Measurements from ENCODE around the gene MARCHF3. TPM values are rescaled to one million over a fixed set of nuclear protein-coding genes. Genes with fewer than 3 reads are reported as not detected.

MARCHF3 gene
- polyA plus RNA-seq, 6 donors from 2014 or later, result 63.4 to 81.0 (median 71.7) TPM

GRCh38 chr5:126984632-126985031 lies 45.7 kb downstream of the MARCHF3 start:
- Mint-ChIP-seq H3K27me3 (no peaks in the 10 kb centered on the region), H3K4me3 (peak overlapping the region; percentile 14 to 87 (median 60)), H3K9me3 (no peaks in the 10 kb centered on the region), H3K36me3 (peaks cover 0 to 6% of the 10 kb centered on the region in 2 donors), H3K27ac (peak overlapping the region; percentile 15 to 94 (median 66)), H3K4me1 (peaks cover 68 to 93% (median 82%) of the 10 kb centered on the region in 3 donors)
- no peak for ATAC-seq (ENCODE audit: low read depth in 2 of 2)
- no peak for DNase-seq

GRCh38 chr5:126983874-126984266 lies 46.5 kb downstream of the MARCHF3 start:
- no peak for DNase-seq
- Mint-ChIP-seq H3K4me3 (peak overlapping the region; percentile 7 to 87 (median 18)), H3K27me3 (no peaks in the 10 kb centered on the region), H3K9me3 (no peaks in the 10 kb centered on the region), H3K36me3 (peaks cover 0 to 6% of the 10 kb centered on the region in 2 donors), H3K27ac (peak overlapping the region in 4 of 6 donors; percentile 93 to 95 (median 94)), H3K4me1 (peaks cover 66 to 94% (median 89%) of the 10 kb centered on the region in 3 donors)
- no peak for ATAC-seq (ENCODE audit: low read depth in 2 of 2)

- DNase-seq, result no peak
- peak overlapping the region; percentile 63 to 95 (median 90) for H3K27ac Mint-ChIP-seq
- no peaks in the 10 kb centered on the region for H3K9me3 Mint-ChIP-seq
- ATAC-seq (ENCODE audit: low read depth in 2 of 2), result no peak
- peaks cover 68 to 96% (median 92%) of the 10 kb centered on the region in 3 donors for H3K4me1 Mint-ChIP-seq
- no peaks in the 10 kb centered on the region for H3K27me3 Mint-ChIP-seq
- H3K36me3 Mint-ChIP-seq, result peaks cover 0 to 6% of the 10 kb centered on the region in 2 donors
- H3K4me3 Mint-ChIP-seq, result peak overlapping the region in 6 of 8 donors; percentile 17 to 87 (median 56)
Observed at GRCh38 chr5:126982926-126983873, 47.2 kb downstream of the MARCHF3 start.

GRCh38 chr5:126982202-126982601 lies 48.2 kb downstream of the MARCHF3 start:
- H3K9me3 Mint-ChIP-seq, result no peaks in the 10 kb centered on the region
- ATAC-seq (ENCODE audit: low read depth in 2 of 2) (no peak), DNase-seq (no peak)
- H3K27ac Mint-ChIP-seq, result peak overlapping the region; percentile 24 to 95 (median 53)
- H3K4me3 Mint-ChIP-seq, result peak overlapping the region in 3 of 8 donors; percentile 50 to 67 (median 57)
- peaks cover 0 to 6% of the 10 kb centered on the region in 2 donors for H3K36me3 Mint-ChIP-seq
- H3K27me3 Mint-ChIP-seq, result no peaks in the 10 kb centered on the region
- peaks cover 68 to 96% (median 92%) of the 10 kb centered on the region in 3 donors for H3K4me1 Mint-ChIP-seq

- no peak for ATAC-seq (ENCODE audit: low read depth in 2 of 2)
- no peaks in the 10 kb centered on the region for H3K27me3 Mint-ChIP-seq
- peak overlapping the region in 3 of 8 donors; percentile 50 to 67 (median 57) for H3K4me3 Mint-ChIP-seq
- H3K4me1 Mint-ChIP-seq, result peaks cover 69 to 96% (median 92%) of the 10 kb centered on the region in 3 donors
- H3K36me3 Mint-ChIP-seq, result peaks cover 0 to 6% of the 10 kb centered on the region in 2 donors
- no peak for DNase-seq
- H3K9me3 Mint-ChIP-seq, result no peaks in the 10 kb centered on the region
- peak overlapping the region in 5 of 6 donors; percentile 24 to 95 (median 39) for H3K27ac Mint-ChIP-seq
Observed at GRCh38 chr5:126981701-126982100, 48.7 kb downstream of the MARCHF3 start.

- Mint-ChIP-seq H3K4me3 (peak overlapping the region in 1 of 8 donors; percentile 68), H3K9me3 (no peaks in the 10 kb centered on the region), H3K36me3 (peaks cover 0 to 6% of the 10 kb centered on the region in 2 donors), H3K27ac (peak overlapping the region in 2 of 6 donors; percentile 20 to 39), H3K4me1 (peaks cover 72 to 97% (median 93%) of the 10 kb centered on the region in 3 donors), H3K27me3 (no peaks in the 10 kb centered on the region)
- ATAC-seq (ENCODE audit: low read depth in 2 of 2) (no peak), DNase-seq (no peak)
Observed at GRCh38 chr5:126981222-126981621, 49.1 kb downstream of the MARCHF3 start.

- no peak for ATAC-seq (ENCODE audit: low read depth in 2 of 2)
- Mint-ChIP-seq H3K27me3 (no peaks in the 10 kb centered on the region), H3K4me3 (peak overlapping the region in 1 of 8 donors; percentile 45), H3K36me3 (no peaks in the 10 kb centered on the region), H3K9me3 (no peaks in the 10 kb centered on the region), H3K4me1 (peaks cover 62 to 88% (median 87%) of the 10 kb centered on the region in 3 donors), H3K27ac (peak overlapping the region; percentile 60 to 95 (median 82))
- no peak for DNase-seq
Observed at GRCh38 chr5:126978258-126978657, 52.1 kb downstream of the MARCHF3 start.

GRCh38 chr5:126976520-126977172 lies 53.7 kb downstream of the MARCHF3 start:
- Mint-ChIP-seq H3K27ac (peak overlapping the region; percentile 67 to 96 (median 94)), H3K9me3 (no peaks in the 10 kb centered on the region), H3K27me3 (no peaks in the 10 kb centered on the region), H3K4me3 (peak overlapping the region in 5 of 8 donors; percentile 13 to 88 (median 53)), H3K36me3 (no peaks in the 10 kb centered on the region), H3K4me1 (peaks cover 61 to 88% (median 84%) of the 10 kb centered on the region in 3 donors)
- DNase-seq (no peak), ATAC-seq (ENCODE audit: low read depth in 2 of 2) (no peak)

- H3K36me3 Mint-ChIP-seq, result no peaks in the 10 kb centered on the region
- no peak for ATAC-seq (ENCODE audit: low read depth in 2 of 2)
- no peaks in the 10 kb centered on the region for H3K9me3 Mint-ChIP-seq
- no peak for DNase-seq
- peaks cover 65 to 88% (median 84%) of the 10 kb centered on the region in 3 donors for H3K4me1 Mint-ChIP-seq
- peak overlapping the region; percentile 67 to 96 (median 92) for H3K27ac Mint-ChIP-seq
- peak overlapping the region in 4 of 8 donors; percentile 0 to 30 (median 5) for H3K4me3 Mint-ChIP-seq
- no peaks in the 10 kb centered on the region for H3K27me3 Mint-ChIP-seq
Observed at GRCh38 chr5:126975796-126976195, 54.6 kb downstream of the MARCHF3 start.

GRCh38 chr5:126973193-126973592 lies 57.2 kb downstream of the MARCHF3 start:
- ATAC-seq (ENCODE audit: low read depth in 2 of 2) (no peak), DNase-seq (no peak)
- Mint-ChIP-seq H3K9me3 (no peaks in the 10 kb centered on the region), H3K27me3 (no peaks in the 10 kb centered on the region), H3K27ac (peak overlapping the region; percentile 95 to 99 (median 98)), H3K4me1 (peaks cover 70 to 88% (median 82%) of the 10 kb centered on the region in 3 donors), H3K4me3 (peak overlapping the region; percentile 50 to 92 (median 76)), H3K36me3 (peaks cover 0 to under 1% of the 10 kb centered on the region in 2 donors)

- H3K27ac Mint-ChIP-seq, result peak overlapping the region; percentile 95 to 99 (median 98)
- H3K4me1 Mint-ChIP-seq, result peaks cover 66 to 86% (median 80%) of the 10 kb centered on the region in 3 donors
- peak overlapping the region; percentile 68 to 92 (median 84) for H3K4me3 Mint-ChIP-seq
- DNase-seq, result peak; percentile 78
- H3K27me3 Mint-ChIP-seq, result no peaks in the 10 kb centered on the region
- peaks cover 0 to 4% (median 0%) of the 10 kb centered on the region in 7 donors for H3K9me3 Mint-ChIP-seq
- ATAC-seq (ENCODE audit: low read depth in 2 of 2), result peak; percentile 87 to 92
- H3K36me3 Mint-ChIP-seq, result peaks cover 0 to 7% of the 10 kb centered on the region in 2 donors
Observed at GRCh38 chr5:126972062-126972895, 58.1 kb downstream of the MARCHF3 start.

GRCh38 chr5:126971455-126972031 lies 58.8 kb downstream of the MARCHF3 start:
- no peak for ATAC-seq (ENCODE audit: low read depth in 2 of 2)
- no peaks in the 10 kb centered on the region for H3K27me3 Mint-ChIP-seq
- H3K9me3 Mint-ChIP-seq, result peaks cover 0 to 4% (median 0%) of the 10 kb centered on the region in 7 donors
- H3K27ac Mint-ChIP-seq, result peak overlapping the region; percentile 44 to 99 (median 96)
- no peak for DNase-seq
- peaks cover 0 to 7% of the 10 kb centered on the region in 2 donors for H3K36me3 Mint-ChIP-seq
- H3K4me1 Mint-ChIP-seq, result peaks cover 59 to 84% (median 73%) of the 10 kb centered on the region in 3 donors
- peak overlapping the region; percentile 55 to 92 (median 84) for H3K4me3 Mint-ChIP-seq

All from naive B cell (primary cell).